ENCODE data around the gene TRMT1.

Gene TRMT1

DNA sequence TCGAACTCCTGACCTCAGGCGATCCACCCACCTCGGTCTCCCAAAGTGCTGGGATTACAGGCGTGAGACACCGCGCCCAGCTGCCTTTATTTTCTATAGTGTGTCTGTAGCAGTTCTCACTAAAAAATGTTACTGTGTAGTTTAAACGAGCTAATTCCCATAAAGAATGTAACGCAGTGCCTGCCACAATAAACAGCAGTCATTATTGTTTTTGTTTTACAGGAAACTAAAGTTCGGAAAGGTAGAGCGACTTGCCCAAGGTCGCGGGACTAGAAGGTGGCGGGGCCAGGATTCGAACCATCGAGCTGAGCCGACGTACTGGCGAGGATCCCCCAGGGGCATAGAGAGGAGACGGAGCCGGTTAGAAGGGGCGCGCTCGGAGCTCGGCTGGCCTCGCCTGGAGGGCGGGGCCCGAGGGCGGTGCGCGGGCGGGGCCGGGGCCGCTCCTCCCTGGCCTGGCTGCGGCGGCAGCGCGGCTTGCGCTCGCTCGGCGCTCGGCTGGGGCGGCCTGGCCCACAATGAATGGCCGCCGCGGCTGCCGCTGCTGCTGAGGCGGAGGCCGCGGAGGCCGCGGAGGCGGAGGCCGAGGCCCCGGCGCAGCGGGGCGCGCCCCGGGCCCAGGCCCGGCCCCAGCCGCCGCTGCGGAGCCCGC is 1.4 kb upstream of the TRMT1 start, which contains the start of gene NACC1:
NACC1 (plus strand) TSS at position 493 of the 652 bp plus-strand sequence. CDS start 16,944 bp downstream, outside the sequence.
- H4K20me1 ChIP-seq (ENCODE audit: insufficient read depth): peaks cover 4% of the 10 kb centered on the region; the same call in 1 of the 2 replicates
- TF ChIP-seq, protein P1, sequence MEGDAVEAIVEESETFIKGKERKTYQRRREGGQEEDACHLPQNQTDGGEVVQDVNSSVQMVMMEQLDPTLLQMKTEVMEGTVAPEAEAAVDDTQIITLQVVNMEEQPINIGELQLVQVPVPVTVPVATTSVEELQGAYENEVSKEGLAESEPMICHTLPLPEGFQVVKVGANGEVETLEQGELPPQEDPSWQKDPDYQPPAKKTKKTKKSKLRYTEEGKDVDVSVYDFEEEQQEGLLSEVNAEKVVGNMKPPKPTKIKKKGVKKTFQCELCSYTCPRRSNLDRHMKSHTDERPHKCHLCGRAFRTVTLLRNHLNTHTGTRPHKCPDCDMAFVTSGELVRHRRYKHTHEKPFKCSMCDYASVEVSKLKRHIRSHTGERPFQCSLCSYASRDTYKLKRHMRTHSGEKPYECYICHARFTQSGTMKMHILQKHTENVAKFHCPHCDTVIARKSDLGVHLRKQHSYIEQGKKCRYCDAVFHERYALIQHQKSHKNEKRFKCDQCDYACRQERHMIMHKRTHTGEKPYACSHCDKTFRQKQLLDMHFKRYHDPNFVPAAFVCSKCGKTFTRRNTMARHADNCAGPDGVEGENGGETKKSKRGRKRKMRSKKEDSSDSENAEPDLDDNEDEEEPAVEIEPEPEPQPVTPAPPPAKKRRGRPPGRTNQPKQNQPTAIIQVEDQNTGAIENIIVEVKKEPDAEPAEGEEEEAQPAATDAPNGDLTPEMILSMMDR (conservative IDR thresholded peaks at IDR 0.05; ENCODE audit: low read depth, low read length): no peak
- peaks cover 17% of the 10 kb centered on the region for H3K4me1 ChIP-seq (ENCODE audit: low read depth, poor library complexity, severe bottlenecking)
- H3K27ac ChIP-seq: peak within 1 kb of the TSS; percentile 75
- H3K27me3 ChIP-seq (ENCODE audit: insufficient read depth, low read depth): no peaks in the 10 kb centered on the region
- H3K36me3 ChIP-seq (ENCODE audit: insufficient read depth): no peaks in the 10 kb centered on the region
- peak within 1 kb of the TSS; percentile 76 for H3K4me2 ChIP-seq
- H3K79me2 ChIP-seq (ENCODE audit: insufficient read depth, low read depth): peaks cover 62% of the 10 kb centered on the region
- peak within 1 kb of the TSS; percentile 90 for H3K9ac ChIP-seq
- no peak within 1 kb of the TSS for H3K4me3 ChIP-seq (IDR thresholded peaks at IDR 0.05; ENCODE audit: insufficient read depth, low read depth, low read length)
- H2AFZ ChIP-seq (ENCODE audit: low read depth): peak within 1 kb of the TSS; percentile 75

DNA sequence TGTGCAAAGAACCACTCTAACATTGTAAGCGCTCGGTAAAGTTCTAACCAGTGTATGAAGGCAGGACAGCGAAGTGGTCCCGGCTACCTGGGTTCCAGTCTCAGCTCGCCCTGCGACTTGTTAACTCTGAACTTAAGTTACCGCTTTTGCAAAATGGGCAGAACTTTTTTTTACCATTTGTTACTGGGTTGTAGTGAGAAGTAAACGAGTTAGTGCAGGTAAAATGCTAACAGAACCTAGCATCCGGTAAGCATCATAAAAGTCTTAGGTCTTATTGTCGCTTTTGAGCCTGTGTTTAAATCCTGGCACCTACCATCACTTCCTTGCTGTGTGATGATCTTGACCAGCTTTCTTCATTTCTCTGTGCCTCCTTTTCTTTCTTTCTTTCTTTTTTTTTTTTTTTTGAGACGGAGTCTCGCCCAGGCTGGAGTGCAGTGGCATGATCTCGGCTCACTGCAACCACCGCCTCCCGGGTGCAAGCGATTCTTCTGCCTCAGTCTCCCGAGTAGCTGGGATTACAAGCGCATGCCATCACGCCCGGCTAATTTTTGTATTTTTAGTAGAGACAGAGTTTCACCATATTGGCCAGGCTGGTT is 734 bp upstream of the TRMT1 start:
- Histone ChIP-seq H3K4me3 (IDR thresholded peaks at IDR 0.05; ENCODE audit: insufficient read depth, low read depth, low read length) (no peak overlapping the region), H3K4me1 (ENCODE audit: low read depth, poor library complexity, severe bottlenecking) (peaks cover 17% of the 10 kb centered on the region), H3K4me2 (peak overlapping the region; percentile 76), H3K27ac (peak overlapping the region; percentile 75), H3K27me3 (ENCODE audit: insufficient read depth, low read depth) (no peaks in the 10 kb centered on the region), H2AFZ (ENCODE audit: low read depth) (peak overlapping the region; percentile 75), H3K36me3 (ENCODE audit: insufficient read depth) (no peaks in the 10 kb centered on the region), H3K79me2 (ENCODE audit: insufficient read depth, low read depth) (peaks cover 57% of the 10 kb centered on the region), H3K9ac (peak overlapping the region; percentile 90), H4K20me1 (ENCODE audit: insufficient read depth) (peaks cover 4% of the 10 kb centered on the region; the same call in 1 of the 2 replicates)
- TF ChIP-seq, protein P1 (conservative IDR thresholded peaks at IDR 0.05; ENCODE audit: low read depth, low read length): no peak

DNA sequence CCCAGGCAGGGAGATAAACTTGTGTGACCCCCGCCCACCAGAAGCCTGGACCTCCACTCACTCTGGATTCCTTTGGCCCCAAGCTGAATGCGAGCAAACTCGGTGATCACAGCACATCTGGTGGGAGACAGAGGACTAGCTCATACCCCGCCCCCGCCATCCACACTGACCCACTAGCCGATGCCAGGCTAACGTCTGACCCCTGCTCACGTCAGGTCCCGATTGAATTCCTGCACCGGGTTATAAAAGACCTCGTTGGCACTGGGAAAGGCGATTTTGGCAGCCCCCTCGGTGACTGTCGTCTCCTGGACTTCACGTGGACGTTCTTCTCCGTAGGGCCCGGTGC is 631 bp downstream of the TRMT1 start:
- Histone ChIP-seq H3K9ac (peak overlapping the region; percentile 90), H3K36me3 (ENCODE audit: insufficient read depth) (no peaks in the 10 kb centered on the region), H4K20me1 (ENCODE audit: insufficient read depth) (peaks cover 4% of the 10 kb centered on the region; the same call in 1 of the 2 replicates), H2AFZ (ENCODE audit: low read depth) (peak overlapping the region; percentile 75; the same call in 1 of the 2 replicates), H3K27ac (peak overlapping the region; percentile 75), H3K4me1 (ENCODE audit: low read depth, poor library complexity, severe bottlenecking) (peaks cover 17% of the 10 kb centered on the region), H3K27me3 (ENCODE audit: insufficient read depth, low read depth) (no peaks in the 10 kb centered on the region), H3K79me2 (ENCODE audit: insufficient read depth, low read depth) (peaks cover 43% of the 10 kb centered on the region), H3K4me2 (peak overlapping the region; percentile 76), H3K4me3 (IDR thresholded peaks at IDR 0.05; ENCODE audit: insufficient read depth, low read depth, low read length) (no peak overlapping the region)
- TF ChIP-seq, protein P1 (conservative IDR thresholded peaks at IDR 0.05; ENCODE audit: low read depth, low read length): no peak

DNA sequence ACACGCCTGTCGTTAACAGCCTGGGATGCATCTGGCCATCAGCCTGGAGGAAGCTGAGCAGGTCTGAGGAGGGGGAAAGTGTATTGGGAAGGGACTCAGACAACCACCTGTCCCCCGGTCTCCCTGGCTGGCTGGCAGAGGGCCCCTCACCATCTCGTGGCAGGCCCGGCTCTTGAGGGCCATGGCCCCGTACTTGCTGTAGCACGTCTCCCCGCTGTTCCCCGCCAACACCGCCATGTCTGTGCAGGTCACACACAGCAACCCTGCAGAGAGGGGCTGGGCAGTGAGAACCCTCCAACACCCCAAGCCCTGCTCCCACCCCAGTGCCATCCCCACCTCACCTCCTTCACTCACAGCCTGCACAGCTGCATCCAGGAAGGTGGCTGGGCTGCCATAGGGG is 4.0 kb downstream of the TRMT1 start:
- Histone ChIP-seq H3K79me2 (ENCODE audit: insufficient read depth, low read depth) (peaks cover 18% of the 10 kb centered on the region), H4K20me1 (ENCODE audit: insufficient read depth) (no peaks in the 10 kb centered on the region), H3K4me1 (ENCODE audit: low read depth, poor library complexity, severe bottlenecking) (peaks cover 10% of the 10 kb centered on the region), H3K4me2 (no peak overlapping the region), H2AFZ (ENCODE audit: low read depth) (no peak overlapping the region), H3K36me3 (ENCODE audit: insufficient read depth) (no peaks in the 10 kb centered on the region), H3K9ac (no peak overlapping the region), H3K4me3 (IDR thresholded peaks at IDR 0.05; ENCODE audit: insufficient read depth, low read depth, low read length) (no peak overlapping the region), H3K27ac (no peak overlapping the region), H3K27me3 (ENCODE audit: insufficient read depth, low read depth) (no peaks in the 10 kb centered on the region)
- TF ChIP-seq, protein P1 (conservative IDR thresholded peaks at IDR 0.05; ENCODE audit: low read depth, low read length): no peak

All from KMS-11 (cell line).